Activated gamma-delta T cell treated with anti-CD3 and anti-CD28 coated beads, Interleukin-2, amount 50 U/mL, for 16 hours (primary cell): ENCODE measurements around the gene CACNG5.

Source experiments
- DNase-seq: peaks from one replicate; pipeline ENCODE4 v3.0.0-alpha.2; 2020; ENCODE audit warnings: low read depth

CACNG5 gene

GRCh38 chr17:66906321-66907278, 71.7 kb downstream of the CACNG5 start:
- DNase-seq: peak; percentile 38

- no peak for DNase-seq
These were observed 75.0 kb downstream of the CACNG5 start for GRCh38 chr17:66909804-66910373.

GRCh38 chr17:66910651-66911285, 75.9 kb downstream of the CACNG5 start:
- DNase-seq: no peak

- DNase-seq: no peak
These were observed 80.3 kb downstream of the CACNG5 start for GRCh38 chr17:66915204-66915611.

GRCh38 chr17:66915792-66916191, 80.9 kb downstream of the CACNG5 start:
- DNase-seq: no peak

GRCh38 chr17:66916946-66917345, 82.0 kb downstream of the CACNG5 start:
- no peak for DNase-seq

- DNase-seq: no peak
These were observed 84.0 kb downstream of the CACNG5 start for GRCh38 chr17:66918896-66919295.

GRCh38 chr17:66920435-66920834, 85.5 kb downstream of the CACNG5 start:
- DNase-seq: no peak

- no peak for DNase-seq
These were observed 86.0 kb downstream of the CACNG5 start for GRCh38 chr17:66920950-66921349.

- no peak for DNase-seq
These were observed 89.0 kb downstream of the CACNG5 start for GRCh38 chr17:66923886-66924285.

GRCh38 chr17:66925811-66926500, 91.0 kb downstream of the CACNG5 start:
- no peak for DNase-seq

GRCh38 chr17:66928949-66929348, 94.0 kb downstream of the CACNG5 start:
- DNase-seq: no peak

GRCh38 chr17:66929591-66929990, 94.7 kb downstream of the CACNG5 start:
- no peak for DNase-seq

GRCh38 chr17:66930933-66931332, 96.0 kb downstream of the CACNG5 start:
- no peak for DNase-seq

- no peak for DNase-seq
These were observed 97.4 kb downstream of the CACNG5 start for GRCh38 chr17:66932311-66932710.

- DNase-seq: no peak
These were observed 99.1 kb downstream of the CACNG5 start for GRCh38 chr17:66934040-66934439.
